ENCODE results near the gene MS4A14.
"Not testable (repeated sequence)": the region's sequence is repeated elsewhere in the genome, so short reads cannot be mapped to it uniquely, and the experiment has no call there.

MS4A14 gene

DNA sequence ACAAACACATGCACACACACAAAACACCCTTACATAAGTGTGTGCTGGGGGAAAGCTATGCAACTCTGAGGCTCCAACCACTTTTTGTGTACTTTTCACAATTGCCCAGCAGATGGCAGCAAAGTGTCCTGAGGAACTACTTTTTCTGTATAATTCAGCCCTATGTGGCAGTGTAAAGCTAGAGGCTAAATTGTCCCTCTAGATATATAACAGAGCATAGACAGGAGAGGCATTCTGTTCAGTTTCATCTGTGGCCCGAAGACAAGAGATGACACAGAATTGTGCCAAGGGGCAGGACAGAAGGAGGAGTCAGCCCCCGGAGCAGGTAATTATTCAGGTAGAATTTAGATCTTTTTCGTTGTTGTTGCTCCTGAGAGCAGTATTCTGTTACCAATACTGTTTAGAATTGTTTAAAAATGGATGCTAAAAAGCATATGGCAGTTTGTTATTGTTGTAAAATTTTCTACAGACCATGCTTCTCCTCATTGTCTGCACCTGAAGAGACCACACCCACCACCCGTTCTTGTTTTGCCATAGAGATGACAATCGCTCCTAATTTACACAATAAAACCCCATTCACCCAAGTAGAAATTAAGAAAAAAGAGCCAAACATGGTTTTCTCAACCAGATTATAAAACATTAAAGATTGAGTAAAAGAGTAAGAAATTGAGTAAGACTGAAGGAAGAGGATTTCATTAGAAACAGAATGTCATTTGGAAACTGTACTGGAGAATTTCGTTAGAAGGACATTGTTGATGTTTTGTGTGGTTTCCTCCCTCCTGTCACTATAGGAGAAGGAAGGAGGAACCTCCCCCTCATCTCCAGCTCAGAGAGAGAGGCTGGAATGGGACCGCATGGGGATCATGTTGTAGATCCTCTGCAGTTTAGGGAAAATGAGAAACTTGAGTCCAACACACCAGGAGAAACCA lies 32.5 kb upstream of the MS4A14 start:
- H3K36me3 ChIP-seq (ENCODE audit: control insufficient read depth, low read length) = peaks cover 19% of the 10 kb centered on the region; the same call in 1 of the 2 replicates
- peaks cover 46% of the 10 kb centered on the region for H3K4me1 ChIP-seq (ENCODE audit: control insufficient read depth, low read length)
- H3K9me3 ChIP-seq (ENCODE audit: control insufficient read depth, insufficient read depth, low read length) = peaks cover 43% of the 10 kb centered on the region
- peak overlapping the region; percentile 56 for H3K4me3 ChIP-seq (ENCODE audit: low read length)
- TF ChIP-seq EZH2phosphoT487 (IDR thresholded peaks at IDR 0.05; ENCODE audit: borderline replicate concordance, low read length) = no peak
- TF ChIP-seq, protein P1, sequence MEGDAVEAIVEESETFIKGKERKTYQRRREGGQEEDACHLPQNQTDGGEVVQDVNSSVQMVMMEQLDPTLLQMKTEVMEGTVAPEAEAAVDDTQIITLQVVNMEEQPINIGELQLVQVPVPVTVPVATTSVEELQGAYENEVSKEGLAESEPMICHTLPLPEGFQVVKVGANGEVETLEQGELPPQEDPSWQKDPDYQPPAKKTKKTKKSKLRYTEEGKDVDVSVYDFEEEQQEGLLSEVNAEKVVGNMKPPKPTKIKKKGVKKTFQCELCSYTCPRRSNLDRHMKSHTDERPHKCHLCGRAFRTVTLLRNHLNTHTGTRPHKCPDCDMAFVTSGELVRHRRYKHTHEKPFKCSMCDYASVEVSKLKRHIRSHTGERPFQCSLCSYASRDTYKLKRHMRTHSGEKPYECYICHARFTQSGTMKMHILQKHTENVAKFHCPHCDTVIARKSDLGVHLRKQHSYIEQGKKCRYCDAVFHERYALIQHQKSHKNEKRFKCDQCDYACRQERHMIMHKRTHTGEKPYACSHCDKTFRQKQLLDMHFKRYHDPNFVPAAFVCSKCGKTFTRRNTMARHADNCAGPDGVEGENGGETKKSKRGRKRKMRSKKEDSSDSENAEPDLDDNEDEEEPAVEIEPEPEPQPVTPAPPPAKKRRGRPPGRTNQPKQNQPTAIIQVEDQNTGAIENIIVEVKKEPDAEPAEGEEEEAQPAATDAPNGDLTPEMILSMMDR (IDR thresholded peaks at IDR 0.05; ENCODE audit: low read depth, low read length, poor library complexity, severe bottlenecking) = peak; percentile 76
- no peaks in the 10 kb centered on the region for H3K27me3 ChIP-seq (ENCODE audit: control insufficient read depth, low read length)
- H4K20me1 ChIP-seq (ENCODE audit: control insufficient read depth, insufficient read depth, low read depth, low read length) = no peaks in the 10 kb centered on the region
- H3F3A ChIP-seq (ENCODE audit: control insufficient read depth, insufficient read depth) = no peaks in the 10 kb centered on the region
- no peaks in the 10 kb centered on the region for H3K79me2 ChIP-seq (ENCODE audit: control insufficient read depth, low read length)
- H3K27ac ChIP-seq (ENCODE audit: low read depth, low read length) = peak overlapping the region; percentile 35
- H3K4me2 ChIP-seq (ENCODE audit: low read length) = peak overlapping the region; percentile 73
- no peaks in the 10 kb centered on the region for H3K9me2 ChIP-seq (replicated peaks; ENCODE audit: control insufficient read depth, low read length)

DNA sequence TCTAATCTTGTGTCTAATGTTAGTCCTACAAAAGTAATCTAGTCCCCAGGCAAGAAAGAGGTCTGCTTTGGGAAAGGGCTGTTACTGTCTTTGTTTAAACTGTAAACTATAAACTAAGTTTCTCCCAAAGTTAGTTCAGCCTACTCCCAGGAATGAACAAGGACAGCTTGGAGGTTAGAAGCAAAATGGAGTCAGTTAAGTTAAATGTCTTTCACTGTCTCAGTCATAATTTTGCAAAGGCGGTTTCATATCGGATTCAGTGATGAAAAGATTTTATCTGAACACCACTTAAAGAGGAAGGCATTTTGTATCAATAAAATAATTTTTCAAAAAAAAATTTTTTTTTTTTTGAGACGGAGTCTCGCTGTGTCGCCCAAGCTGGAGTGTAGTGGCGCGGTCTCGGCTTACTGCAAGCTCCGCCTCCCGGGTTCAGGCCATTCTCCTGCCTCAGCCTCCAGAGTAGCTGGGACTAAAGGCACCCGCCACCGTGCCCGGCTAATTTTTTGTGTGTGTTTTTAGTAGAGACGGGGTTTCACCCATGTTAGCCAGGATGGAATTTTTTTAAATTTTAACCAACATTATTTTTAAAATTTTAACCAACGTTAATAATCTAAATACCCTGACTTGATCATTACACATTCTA lies 29.9 kb upstream of the MS4A14 start:
- Histone ChIP-seq H3K4me2 (ENCODE audit: low read length) (0 out of 2 replicates have a peak overlapping the region, but pooled peaks have one; percentile 26), H3K4me1 (ENCODE audit: control insufficient read depth, low read length) (peaks cover 46% of the 10 kb centered on the region), H3K9me3 (ENCODE audit: control insufficient read depth, insufficient read depth, low read length) (peaks cover 19% of the 10 kb centered on the region)
- H3F3A ChIP-seq (ENCODE audit: control insufficient read depth, insufficient read depth); H3K79me2 ChIP-seq (ENCODE audit: control insufficient read depth, low read length); H3K9me2 ChIP-seq (replicated peaks; ENCODE audit: control insufficient read depth, low read length); H3K27ac ChIP-seq (ENCODE audit: low read depth, low read length); H3K36me3 ChIP-seq (ENCODE audit: control insufficient read depth, low read length); H3K4me3 ChIP-seq (ENCODE audit: low read length); H4K20me1 ChIP-seq (ENCODE audit: control insufficient read depth, insufficient read depth, low read depth, low read length); H3K27me3 ChIP-seq (ENCODE audit: control insufficient read depth, low read length): not testable (repeated sequence)

DNA sequence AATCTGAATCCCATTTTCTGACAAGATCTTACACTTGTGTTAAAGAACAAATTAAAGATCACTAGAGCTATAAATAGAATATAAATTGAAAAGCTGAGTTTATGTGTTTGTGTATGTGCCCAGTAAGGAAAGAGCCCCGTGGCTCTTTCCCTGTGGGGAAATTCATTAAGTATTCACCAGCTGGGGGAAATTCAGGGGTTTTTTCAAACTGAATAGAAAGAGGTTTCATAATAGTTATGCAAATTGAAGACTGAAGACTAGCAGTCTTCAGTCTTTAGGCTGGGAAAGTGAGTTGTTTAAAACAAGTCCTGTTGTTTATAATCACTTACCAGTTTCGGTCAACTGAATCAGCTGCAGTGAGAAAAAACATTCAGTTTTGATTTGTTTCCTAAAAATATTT lies 29.2 kb upstream of the MS4A14 start:
- H3K27ac ChIP-seq (ENCODE audit: low read depth, low read length) = 0 out of 2 replicates have a peak overlapping the region, but pooled peaks have one; percentile 12

More for the DNA sequence above, 29.2 kb upstream of the MS4A14 start:
- Histone ChIP-seq H3K4me2 (ENCODE audit: low read length) (peak overlapping the region; percentile 26), H3K4me3 (ENCODE audit: low read length) (no peak overlapping the region), H3K9me3 (ENCODE audit: control insufficient read depth, insufficient read depth, low read length) (peaks cover 14% of the 10 kb centered on the region; the same call in 1 of the 2 replicates), H3K79me2 (ENCODE audit: control insufficient read depth, low read length) (no peaks in the 10 kb centered on the region), H3F3A (ENCODE audit: control insufficient read depth, insufficient read depth) (no peaks in the 10 kb centered on the region), H3K36me3 (ENCODE audit: control insufficient read depth, low read length) (0 out of 2 replicates have a peak, but pooled peaks cover 3% of the 10 kb centered on the region), H3K9me2 (replicated peaks; ENCODE audit: control insufficient read depth, low read length) (no peaks in the 10 kb centered on the region), H4K20me1 (ENCODE audit: control insufficient read depth, insufficient read depth, low read depth, low read length) (no peaks in the 10 kb centered on the region), H3K27me3 (ENCODE audit: control insufficient read depth, low read length) (no peaks in the 10 kb centered on the region), H3K4me1 (ENCODE audit: control insufficient read depth, low read length) (peaks cover 46% of the 10 kb centered on the region)
- no peak for TF ChIP-seq EZH2phosphoT487 (IDR thresholded peaks at IDR 0.05; ENCODE audit: borderline replicate concordance, low read length)
- TF ChIP-seq, protein P1 (IDR thresholded peaks at IDR 0.05; ENCODE audit: low read depth, low read length, poor library complexity, severe bottlenecking) = no peak
